ENCODE results near the gene ZNF207.
"Not testable (repeated sequence)": the region's sequence is repeated elsewhere in the genome, so short reads cannot be mapped to it uniquely, and the experiment has no call there.

The ZNF207 gene

GRCh38 chr17:32386844-32387243 lies 36.9 kb downstream of the ZNF207 start:
- no peak for DNase-seq (ENCODE audit: low read depth in 2 of 2)

GRCh38 chr17:32388128-32388527 lies 38.2 kb downstream of the ZNF207 start:
- not testable (repeated sequence) for DNase-seq (ENCODE audit: low read depth in 2 of 2)

- no peak for DNase-seq (ENCODE audit: low read depth in 2 of 2)
These were observed 38.9 kb downstream of the ZNF207 start for GRCh38 chr17:32388613-32389459.

- no peak for DNase-seq (ENCODE audit: low read depth in 2 of 2)
These were observed 43.9 kb downstream of the ZNF207 start for GRCh38 chr17:32393904-32394303.

- no peak for DNase-seq (ENCODE audit: low read depth in 2 of 2)
These were observed 46.4 kb downstream of the ZNF207 start for GRCh38 chr17:32396343-32396742.

- DNase-seq (ENCODE audit: low read depth in 2 of 2) = no peak
These were observed 49.0 kb downstream of the ZNF207 start for GRCh38 chr17:32398946-32399345.

- DNase-seq (ENCODE audit: low read depth in 2 of 2) = not testable (repeated sequence)
These were observed 60.1 kb downstream of the ZNF207 start for GRCh38 chr17:32410085-32410484.

- no peak for DNase-seq (ENCODE audit: low read depth in 2 of 2)
These were observed 76.9 kb downstream of the ZNF207 start for GRCh38 chr17:32426894-32427293.

- DNase-seq (ENCODE audit: low read depth in 2 of 2) = no peak
These were observed 79.6 kb downstream of the ZNF207 start for GRCh38 chr17:32429598-32429997.
